Activated CD8-positive, alpha-beta memory T cell treated with anti-CD3 and anti-CD28 coated beads, Interleukin-2, amount 50 U/mL, for 48 hours (primary cell): ENCODE data around the gene KCTD15.

Experiments used
- DNase-seq: peaks from one replicate; pipeline ENCODE4 v3.0.0-alpha.2; 2020

Gene KCTD15

GRCh38 chr19:33772102-33772857 lies 24.4 kb upstream of the KCTD15 start:
- DNase-seq: no peak

DNA sequence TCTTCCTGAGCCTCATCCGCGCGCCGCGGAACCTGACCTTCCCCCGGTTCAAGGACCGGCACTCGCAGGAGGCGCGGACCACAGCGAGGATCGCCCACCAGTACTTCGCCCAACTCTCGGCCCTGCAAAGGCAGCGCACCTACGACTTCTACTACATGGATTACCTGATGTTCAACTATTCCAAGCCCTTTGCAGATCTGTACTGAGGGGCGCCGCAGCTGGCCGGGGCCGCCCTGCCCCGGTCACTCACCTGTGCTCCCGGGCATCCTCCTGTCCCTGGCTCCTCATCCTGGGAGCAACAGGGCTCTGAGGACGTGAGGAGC lies 23.9 kb upstream of the KCTD15 start:
- DNase-seq: no peak

DNA sequence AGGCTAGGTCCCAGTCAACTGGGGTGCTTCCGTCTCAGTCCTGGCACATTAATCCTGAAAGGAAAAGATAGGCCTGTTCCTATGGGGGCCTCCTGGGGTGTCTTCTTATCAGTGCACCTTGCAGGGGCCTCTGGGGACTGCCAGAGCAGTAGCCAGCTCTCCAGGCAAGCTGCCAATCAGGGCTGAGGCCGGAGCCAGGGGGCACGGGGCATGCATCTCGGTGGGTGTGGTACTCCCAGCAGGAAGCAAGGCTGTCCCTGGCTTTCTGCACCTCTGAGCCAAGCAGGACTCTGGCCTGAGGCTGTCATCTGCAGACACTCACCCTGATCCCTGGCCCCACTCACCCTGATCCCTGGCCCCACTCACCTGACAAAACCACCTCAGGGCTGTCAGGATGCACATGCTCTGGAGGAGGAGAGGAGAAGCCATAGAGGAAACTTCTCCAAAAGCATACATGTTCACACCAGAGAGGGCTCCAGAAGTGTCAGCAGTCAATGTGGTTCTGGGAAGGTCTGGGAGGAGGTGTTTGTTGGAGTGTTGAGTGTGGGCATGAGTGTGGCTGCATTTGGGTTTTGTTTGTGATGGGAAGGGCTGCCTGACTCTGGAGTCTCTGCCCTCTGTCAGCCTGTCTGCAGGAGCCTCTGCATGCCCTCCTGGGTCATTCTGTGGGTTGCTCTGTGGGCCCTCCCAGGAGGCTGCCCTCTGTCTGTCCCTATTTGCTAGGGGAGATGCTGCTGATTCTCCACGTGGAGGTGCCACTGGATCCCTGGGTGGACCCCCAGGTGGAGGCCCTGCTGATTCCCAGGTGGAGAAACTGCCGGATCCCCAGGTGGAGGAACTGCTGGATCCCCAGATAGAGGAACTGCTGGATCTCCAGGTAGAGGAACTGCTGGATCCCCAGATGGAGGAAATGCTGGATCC lies 22.7 kb upstream of the KCTD15 start:
- no peak for DNase-seq

DNA sequence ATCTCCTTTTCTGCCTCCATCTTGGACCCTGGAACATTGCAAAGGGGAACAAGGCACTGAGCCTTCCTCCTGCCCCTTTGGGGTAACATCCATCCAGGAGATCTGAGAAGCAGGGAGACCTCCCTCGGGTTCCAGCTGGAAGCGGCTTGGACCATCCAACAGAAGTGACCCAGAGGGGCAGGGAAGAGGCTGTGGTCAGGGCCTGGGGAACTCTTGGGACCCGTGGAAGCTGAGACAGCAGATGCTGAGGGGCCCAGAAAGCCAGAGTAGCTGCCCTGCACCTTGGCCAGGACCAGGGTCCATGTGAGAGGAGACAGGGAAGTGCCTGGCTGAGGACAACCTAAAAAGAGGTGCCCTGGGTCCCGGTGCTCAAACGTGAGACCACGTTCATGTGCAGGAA lies 21.9 kb upstream of the KCTD15 start:
- no peak for DNase-seq

DNA sequence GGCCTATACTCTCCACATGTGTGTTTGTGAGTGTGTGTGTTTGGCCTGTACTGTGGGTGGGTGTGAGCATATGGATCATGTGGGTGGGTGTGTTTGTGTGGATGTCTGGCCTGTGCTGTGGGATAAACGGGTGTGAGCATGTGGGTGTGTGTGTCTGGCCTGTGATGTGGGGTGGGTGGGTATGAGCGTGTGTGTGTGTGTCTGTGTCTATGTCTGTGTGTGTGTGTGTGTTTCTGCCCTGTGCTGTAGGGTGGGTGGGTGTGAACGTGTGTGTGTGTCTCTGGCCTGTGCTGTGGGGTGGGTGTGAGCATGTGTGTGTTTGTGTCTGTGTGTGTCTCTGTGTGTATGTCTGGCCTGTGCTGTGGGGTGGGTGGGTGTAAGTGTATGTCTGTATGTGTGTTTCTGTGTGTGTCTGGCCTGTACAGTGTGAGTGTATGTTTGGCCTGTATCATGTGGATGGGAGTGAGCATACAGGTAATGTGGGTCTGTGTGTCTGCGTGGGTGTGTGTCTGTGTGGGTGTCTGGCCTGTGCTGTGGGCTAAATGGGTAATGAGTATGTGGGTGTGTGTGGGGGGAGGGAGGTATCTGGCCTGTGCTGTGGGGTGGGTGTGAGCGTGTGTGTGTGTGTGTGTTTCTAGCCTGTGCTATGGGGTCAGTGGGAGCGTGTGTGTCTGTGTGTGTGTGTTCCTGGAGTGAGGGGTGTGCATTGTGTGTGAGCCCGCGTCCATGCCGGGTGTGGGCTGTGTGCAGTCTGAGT lies 20.8 kb upstream of the KCTD15 start:
- DNase-seq: no peak

- DNase-seq: no peak
Measured at GRCh38 chr19:33777351-33777750, 19.3 kb upstream of the KCTD15 start.

DNA sequence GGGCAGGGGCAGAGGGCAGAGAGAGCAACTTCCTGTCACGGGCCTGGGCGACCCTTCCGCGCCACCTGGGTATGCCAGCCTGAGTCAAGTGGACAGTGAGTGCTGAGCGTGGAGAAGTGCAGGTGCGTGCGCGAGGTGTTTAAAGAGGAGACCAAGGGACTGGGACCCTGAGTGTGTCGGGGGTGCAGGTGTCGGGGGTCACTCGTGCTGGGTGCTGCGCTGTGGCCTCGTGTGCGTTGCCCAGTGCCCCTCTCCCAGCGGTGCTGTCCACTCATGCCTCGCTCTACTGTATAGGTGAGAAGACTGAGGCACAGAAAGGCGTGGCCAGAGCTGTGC lies 18.9 kb upstream of the KCTD15 start:
- no peak for DNase-seq

- peak; percentile 98 for DNase-seq
Measured at GRCh38 chr19:33778089-33778791, 18.4 kb upstream of the KCTD15 start.

DNA sequence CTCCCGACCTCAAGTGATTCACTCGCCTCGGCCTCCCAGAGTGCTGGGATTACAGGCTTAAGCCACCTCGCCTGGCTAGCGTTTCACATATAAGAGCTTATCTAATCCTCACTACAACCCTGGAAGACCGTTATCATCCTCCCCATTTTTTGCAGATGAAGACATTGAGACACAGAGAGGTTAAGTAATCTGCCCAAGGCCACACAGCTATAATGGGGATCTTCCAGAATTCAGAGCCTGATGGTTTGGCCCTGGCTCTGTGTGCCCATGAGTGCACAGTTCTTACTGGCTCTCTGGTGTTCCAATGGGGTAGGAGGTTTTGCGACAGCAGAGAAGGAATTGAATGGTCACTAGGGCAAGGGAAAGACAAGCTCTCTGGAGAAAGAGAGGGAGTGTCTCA lies 16.8 kb upstream of the KCTD15 start:
- DNase-seq: no peak

DNA sequence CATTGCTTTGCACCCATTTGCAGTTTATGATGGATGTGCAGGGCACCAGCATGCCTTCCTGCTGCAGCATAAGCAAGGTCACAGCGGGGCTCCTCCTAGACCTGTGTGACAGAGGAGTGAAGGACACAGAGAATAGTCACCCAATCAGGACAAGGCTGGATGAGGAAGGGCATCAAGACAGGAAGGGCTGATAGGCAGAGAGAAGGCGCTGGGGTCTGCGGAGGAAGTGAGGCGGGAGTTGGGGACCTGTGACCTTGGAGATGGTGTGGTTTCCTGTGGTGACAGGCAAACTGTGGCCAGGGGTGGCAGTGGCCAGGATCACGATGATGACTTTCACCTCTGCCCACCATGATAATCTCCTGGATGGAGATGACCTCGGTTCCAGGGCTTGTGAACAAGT lies 16.4 kb upstream of the KCTD15 start:
- no peak for DNase-seq

GRCh38 chr19:33780746-33781145 lies 15.9 kb upstream of the KCTD15 start:
- no peak for DNase-seq

DNA sequence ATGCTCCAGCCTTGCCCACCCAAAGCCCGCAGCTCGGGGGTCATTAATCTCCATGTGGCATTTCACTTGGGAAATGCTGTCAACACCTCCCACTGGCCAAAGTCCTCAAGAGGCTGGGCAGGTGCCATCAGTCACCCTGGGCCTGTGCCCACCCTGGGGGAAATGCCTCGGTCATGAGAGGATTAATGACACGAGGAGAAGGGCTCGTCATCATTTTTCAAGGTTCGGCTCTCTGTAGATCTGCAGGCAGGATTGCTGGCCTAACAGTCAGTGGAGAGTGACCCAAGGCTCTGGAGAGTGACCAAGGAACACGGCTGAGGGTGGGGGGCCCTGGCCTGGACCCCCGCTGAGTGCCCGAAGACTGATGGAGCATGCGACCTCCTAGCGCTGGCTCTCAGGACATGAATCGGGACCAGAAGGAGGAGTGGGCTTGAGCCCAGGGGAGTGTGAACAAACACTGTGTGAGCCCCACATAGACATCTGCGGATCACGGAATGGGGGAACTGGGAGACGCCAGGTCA lies 15.2 kb upstream of the KCTD15 start:
- DNase-seq: no peak

DNA sequence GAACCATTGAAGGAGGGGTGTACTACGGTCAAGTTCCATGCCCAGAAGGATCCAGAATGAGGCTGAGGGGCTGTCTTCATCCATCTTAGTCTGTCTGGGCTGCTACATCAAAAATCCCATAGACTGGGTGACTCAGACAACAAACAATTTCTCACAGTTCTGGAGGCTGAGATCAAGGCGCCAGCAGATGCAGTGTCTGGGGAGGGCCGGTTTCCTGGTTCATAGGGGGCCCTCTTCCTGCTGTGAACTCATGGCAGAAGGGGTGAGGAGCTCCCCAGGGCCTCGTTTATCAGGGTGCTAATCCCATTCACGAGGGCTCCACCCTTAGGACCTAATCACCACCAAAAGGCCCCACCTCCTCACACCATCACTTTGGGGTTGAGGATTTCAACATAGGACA lies 14.7 kb upstream of the KCTD15 start:
- DNase-seq: no peak

DNA sequence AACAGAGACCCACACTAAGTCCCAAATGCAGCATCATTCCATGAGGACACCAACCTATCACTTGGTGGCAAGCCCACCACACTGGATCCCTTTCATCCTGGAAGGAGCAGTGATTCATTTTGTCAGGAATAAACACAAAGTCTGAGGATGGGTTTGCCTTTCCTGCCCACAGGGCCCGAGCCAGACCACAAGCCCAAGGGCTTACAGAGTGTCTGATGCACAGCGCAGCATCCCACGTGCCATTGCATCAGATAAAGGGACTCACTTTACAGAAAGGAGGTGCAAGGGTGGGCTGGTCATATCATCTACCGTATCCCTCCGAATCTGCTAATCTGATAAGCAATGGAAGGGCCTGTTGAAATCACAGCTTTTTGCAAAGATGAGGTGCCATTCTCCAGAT lies 12.2 kb upstream of the KCTD15 start:
- DNase-seq: no peak

- DNase-seq: no peak
Measured at GRCh38 chr19:33785795-33786194, 10.9 kb upstream of the KCTD15 start.

DNA sequence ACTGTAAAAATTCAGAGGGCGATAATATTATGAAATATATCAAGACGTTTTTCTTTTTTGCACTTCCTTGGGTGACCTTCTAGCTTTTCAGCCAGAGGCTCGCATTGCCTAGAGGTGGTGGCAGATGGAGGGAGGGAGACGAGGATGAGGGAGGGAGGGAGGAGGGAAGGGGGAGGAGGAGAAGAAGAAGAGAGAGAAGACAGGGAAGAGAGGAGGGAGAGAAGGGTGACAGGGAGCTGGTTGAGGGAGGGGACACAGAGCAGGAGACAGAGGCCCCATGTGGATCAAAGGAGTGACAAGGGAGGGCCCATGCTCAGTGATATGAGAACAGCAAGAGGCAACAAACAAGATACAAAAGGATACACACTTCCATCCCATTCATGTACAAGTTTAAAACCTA lies 8.0 kb upstream of the KCTD15 start:
- no peak for DNase-seq

DNA sequence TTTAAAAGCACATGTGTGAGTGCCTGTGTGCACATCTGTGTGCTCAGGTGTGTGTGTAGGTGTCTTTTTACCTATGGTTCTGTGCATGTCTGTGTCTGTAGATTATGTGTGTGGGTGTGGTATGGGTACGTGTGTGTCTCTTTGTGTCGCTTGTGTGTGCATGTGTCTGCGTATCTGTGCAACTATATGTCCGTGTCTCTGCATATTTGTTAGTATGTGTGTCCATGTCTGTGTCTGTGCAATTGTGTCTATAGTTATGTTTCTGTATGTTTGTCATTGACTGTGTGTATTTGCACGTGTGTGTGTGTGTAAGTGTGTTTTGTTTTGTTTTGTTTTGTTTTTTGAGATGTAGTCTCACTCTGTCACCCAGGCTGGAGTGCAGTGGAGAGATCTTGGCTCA lies 7.3 kb upstream of the KCTD15 start:
- DNase-seq: no peak

GRCh38 chr19:33794683-33795369 lies 1.8 kb upstream of the KCTD15 start:
- no peak for DNase-seq

DNA sequence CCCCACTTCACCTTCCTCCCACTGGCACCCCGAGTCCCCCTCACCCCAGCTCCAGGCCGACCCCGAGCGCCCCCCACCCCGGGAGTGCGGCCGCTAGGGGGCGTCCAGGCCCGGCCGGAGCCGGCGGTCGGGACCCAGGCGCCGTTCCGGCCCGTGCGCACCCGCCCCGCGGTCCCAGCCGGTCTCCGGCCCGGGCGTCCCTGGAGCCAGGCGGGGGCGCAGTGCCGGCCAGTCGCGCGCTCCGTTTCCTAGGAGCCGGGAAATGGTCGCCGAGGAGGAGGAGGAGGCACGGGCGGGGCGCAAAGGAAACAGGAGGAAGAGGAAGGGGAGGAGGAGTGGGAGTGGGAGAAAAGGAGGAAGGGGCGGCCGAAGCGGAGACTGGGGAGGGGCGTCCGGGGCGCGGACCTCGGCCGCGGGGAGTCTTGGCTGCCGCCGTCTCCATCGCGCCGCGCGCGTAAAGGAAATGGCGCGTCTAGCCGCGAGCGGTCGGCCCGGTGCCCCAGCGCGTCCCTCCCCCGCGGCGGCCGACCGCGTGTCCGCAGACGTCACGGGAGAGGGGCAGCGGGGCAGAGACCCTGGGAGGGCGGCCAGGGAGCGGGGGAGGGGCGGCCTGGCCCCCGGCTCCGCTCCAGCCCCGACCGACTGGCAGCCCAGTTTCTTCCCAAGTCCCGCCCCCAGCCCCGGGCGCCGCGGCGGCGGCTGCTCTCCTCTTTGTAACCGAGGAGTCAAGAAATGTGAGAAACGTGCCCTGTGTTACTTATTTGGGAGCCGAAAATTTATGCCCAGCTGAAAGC lies 1.1 kb upstream of the KCTD15 start:
- DNase-seq: peak; percentile 89

- DNase-seq: no peak
Measured at GRCh38 chr19:33797802-33798671, 1.4 kb downstream of the KCTD15 start.
